GM20000 (cell line): ENCODE measurements around the gene C6orf141.
"Not testable (repeated sequence)": the region's sequence is repeated elsewhere in the genome, so short reads cannot be mapped to it uniquely, and the experiment has no call there.

Experiments used
- DNase-seq: peaks from one replicate; pipeline ENCODE4 v3.0.0; 2012; ENCODE audit warnings: low spot score
- CTCF ChIP-seq: IDR thresholded peaks from 2 replicates; pipeline ENCODE4 v1.5.1; 2012; ENCODE audit warnings: mild to moderate bottlenecking, control low read depth; ENCODE audit errors: extremely low read depth, missing control alignments

The C6orf141 gene

GRCh38 chr6:49576618-49577017, 26.1 kb downstream of the C6orf141 start:
- TF ChIP-seq CTCF, result no peak
- DNase-seq, result no peak

- no peak for TF ChIP-seq CTCF
- no peak for DNase-seq
These were observed 29.2 kb downstream of the C6orf141 start for GRCh38 chr6:49579649-49580048.

GRCh38 chr6:49582529-49582928, 32.1 kb downstream of the C6orf141 start:
- DNase-seq, result no peak
- TF ChIP-seq CTCF, result no peak

GRCh38 chr6:49587262-49587661, 36.8 kb downstream of the C6orf141 start:
- DNase-seq, result not testable (repeated sequence)
